A673 (cell line): ENCODE data around the gene HS6ST3. TPM values are rescaled to one million over a fixed set of nuclear protein-coding genes. Genes with fewer than 3 reads are reported as not detected.

Experiments used
- BruUV-seq: library from RNA; stranded (reverse); fragments of 400-500 nt; replicated peaks from 2 replicates; lab custom pipeline; 2021; lab: Mats Ljungman, UMichigan
- CTCF ChIA-PET: fragments of 300-600 bp; sonication (Branson Sonifier 250); formaldehyde crosslinking; loops from one replicate; lab custom pipeline; 2022; ENCODE audit warnings: antibody characterized with exemption; lab: Charles Lee
- POLR2A ChIA-PET: fragments of 300-600 bp; sonication (Branson Sonifier 250); formaldehyde crosslinking; loops from one replicate; lab custom pipeline; 2022; ENCODE audit warnings: antibody characterized with exemption; ENCODE audit not compliant: low non-redundant PET; lab: Charles Lee
- DNase-seq: peaks from one replicate; pipeline ENCODE4 v3.0.0-alpha.2; 2015; ENCODE audit warnings: low spot score
- H3K27ac ChIP-seq: fragments of 200-600 bp; sonication (generic); 2 replicates; pipeline ENCODE4 v1.5.1; 2016; ENCODE audit warnings: mixed run types, low read depth, mild to moderate bottlenecking, mixed read lengths, antibody characterized with exemption, low read length; ENCODE audit not compliant: poor library complexity, severe bottlenecking
- H3K27me3 ChIP-seq: fragments of 200-600 bp; sonication (generic); replicated peaks from 2 replicates; pipeline ENCODE4 v1.6.1; 2017; ENCODE audit warnings: mixed run types, low read depth, mild to moderate bottlenecking, mixed read lengths, antibody characterized with exemption, low read length; ENCODE audit not compliant: insufficient read depth, poor library complexity
- H3K36me3 ChIP-seq: fragments of 200-600 bp; sonication (generic); 2 replicates; pipeline ENCODE4 v1.6.1; 2016; ENCODE audit warnings: mixed run types, mild to moderate bottlenecking, mixed read lengths, antibody characterized with exemption, low read length; ENCODE audit not compliant: insufficient read depth, poor library complexity, severe bottlenecking
- H3K4me1 ChIP-seq: fragments of 200-600 bp; sonication (generic); 2 replicates; pipeline ENCODE4 v1.6.1; 2017; ENCODE audit warnings: mixed run types, mild to moderate bottlenecking, mixed read lengths, antibody characterized with exemption, low read length; ENCODE audit not compliant: insufficient read depth, poor library complexity, severe bottlenecking
- H3K4me3 ChIP-seq: fragments of 200-600 bp; sonication (generic); 2 replicates; pipeline ENCODE4 v1.5.1; 2016; ENCODE audit warnings: low read depth, mixed run types, mild to moderate bottlenecking, mixed read lengths, low read length; ENCODE audit not compliant: poor library complexity, severe bottlenecking
- H3K9me3 ChIP-seq: fragments of 200-600 bp; sonication (generic); 2 replicates; pipeline ENCODE4 v1.6.1; 2016; ENCODE audit warnings: mixed run types, low read depth, mild to moderate bottlenecking, mixed read lengths, antibody characterized with exemption, low read length; ENCODE audit not compliant: poor library complexity, severe bottlenecking
- CTCF ChIP-seq: fragments of 300-800, 200-600 bp; sonication (generic); conservative IDR thresholded peaks from 2 replicates; pipeline ENCODE4 v1.5.1; 2017; ENCODE audit warnings: low read depth, mild to moderate bottlenecking, antibody characterized with exemption, low read length, moderate library complexity, mixed read lengths
- EZH2 ChIP-seq: fragments of 200-600 bp; sonication (generic); IDR thresholded peaks from 2 replicates; pipeline ENCODE4 v1.6.1; 2017; ENCODE audit warnings: borderline replicate concordance, low read depth, mild to moderate bottlenecking, mixed read lengths, antibody characterized with exemption, low read length; ENCODE audit not compliant: poor library complexity, severe bottlenecking
- intact Hi-C: fragments of 100-400 bp; cut with micrococcal nuclease; formaldehyde crosslinking; loops from one replicate; pipeline ENCODE4 v1.10.0; 2022; ENCODE audit not compliant: unreplicated experiment
- total RNA-seq: library from RNA; stranded (reverse); gene quantifications from 2 replicates; pipeline ENCODE4 v1.2.3, GENCODE V29; 2021

The HS6ST3 gene
- total RNA-seq, 1 experiment from 2014 or later: not detected

DNA sequence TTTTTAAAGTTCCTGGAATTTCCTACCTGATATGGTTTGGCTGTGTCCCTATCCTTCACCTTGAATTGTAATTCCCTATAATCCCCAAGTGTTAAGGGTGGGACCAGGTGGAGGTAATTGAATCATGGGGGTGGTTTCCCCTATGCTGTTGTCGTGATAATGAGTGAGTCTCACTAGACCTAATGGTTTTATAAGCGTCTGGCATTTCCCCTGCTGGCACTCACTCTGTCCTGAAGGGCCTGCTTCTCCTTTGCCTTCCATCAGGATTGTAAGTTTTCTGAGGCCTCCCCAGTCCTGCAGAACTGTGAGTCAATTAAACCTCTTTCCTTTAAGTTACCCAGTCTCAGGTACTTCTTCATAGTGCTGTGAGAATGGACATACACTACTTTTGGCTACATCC is 298.7 kb downstream of the HS6ST3 start:
- TF ChIP-seq EZH2: no peak
- no peak for TF ChIP-seq CTCF
- POLR2A ChIA-PET: no interaction called here
- Histone ChIP-seq H3K4me3 (no peak overlapping the region), H3K9me3 (no peaks in the 10 kb centered on the region), H3K4me1 (no peaks in the 10 kb centered on the region), H3K36me3 (no peaks in the 10 kb centered on the region), H3K27ac (no peak overlapping the region), H3K27me3 (no peaks in the 10 kb centered on the region)
- DNase-seq: no peak
- BruUV-seq: no TSS peak
- CTCF ChIA-PET: no interaction called here
- intact Hi-C loops: no loop called here

DNA sequence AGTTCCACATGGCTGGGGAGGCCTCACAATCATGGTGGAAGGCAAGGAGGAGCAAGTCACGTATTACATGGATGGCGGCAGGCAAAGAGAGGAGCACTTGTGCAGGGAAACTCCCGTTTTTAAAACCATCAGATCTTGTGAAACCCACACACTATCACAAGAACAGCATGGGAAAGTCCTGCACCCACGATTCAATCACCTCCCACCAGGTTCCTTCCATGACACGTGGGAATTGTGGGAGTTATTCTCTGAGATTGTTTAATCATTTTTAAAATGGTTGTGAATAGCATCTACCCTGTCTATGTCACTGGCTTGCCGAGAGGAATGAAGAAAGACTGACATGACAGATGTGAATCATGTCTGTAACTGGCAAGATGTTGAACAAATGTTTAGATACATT is 301.7 kb downstream of the HS6ST3 start:
- Histone ChIP-seq H3K27me3 (no peaks in the 10 kb centered on the region), H3K4me1 (no peaks in the 10 kb centered on the region), H3K36me3 (no peaks in the 10 kb centered on the region), H3K9me3 (no peaks in the 10 kb centered on the region), H3K4me3 (no peak overlapping the region), H3K27ac (no peak overlapping the region)
- no TSS peak for BruUV-seq
- ChIA-PET POLR2A (no interaction called here), CTCF (no interaction called here)
- TF ChIP-seq EZH2: no peak
- TF ChIP-seq CTCF: no peak
- no peak for DNase-seq
- intact Hi-C loops: no loop called here

- Histone ChIP-seq H3K9me3 (no peaks in the 10 kb centered on the region), H3K36me3 (no peaks in the 10 kb centered on the region), H3K27me3 (no peaks in the 10 kb centered on the region), H3K27ac (no peak overlapping the region), H3K4me3 (no peak overlapping the region), H3K4me1 (no peaks in the 10 kb centered on the region)
- ChIA-PET POLR2A (no interaction called here), CTCF (no interaction called here)
- no peak for TF ChIP-seq EZH2
- no peak for TF ChIP-seq CTCF
- BruUV-seq: no TSS peak
- intact Hi-C loops: no loop called here
- DNase-seq: no peak
Observed at GRCh38 chr13:96397807-96398206, 307.9 kb downstream of the HS6ST3 start.
